SU-DHL-6 (cell line): ENCODE data around the gene VPS35L.

Experiments used
- CTCF ChIP-seq: fragments of 200-600 bp; sonication (generic); IDR thresholded peaks from one replicate; pipeline ENCODE4 v1.5.1; 2017; ENCODE audit warnings: antibody characterized with exemption, mild to moderate bottlenecking, low read length, moderate library complexity; ENCODE audit not compliant: insufficient read depth, poor library complexity, severe bottlenecking
- EZH2phosphoT487 ChIP-seq: fragments of 200-600 bp; sonication (generic), shearing (Covaris generic); conservative IDR thresholded peaks from 2 replicates; pipeline ENCODE4 v1.6.1; 2018; ENCODE audit warnings: mild to moderate bottlenecking, antibody characterized with exemption, low read length, moderate library complexity, mixed read lengths

DNA sequence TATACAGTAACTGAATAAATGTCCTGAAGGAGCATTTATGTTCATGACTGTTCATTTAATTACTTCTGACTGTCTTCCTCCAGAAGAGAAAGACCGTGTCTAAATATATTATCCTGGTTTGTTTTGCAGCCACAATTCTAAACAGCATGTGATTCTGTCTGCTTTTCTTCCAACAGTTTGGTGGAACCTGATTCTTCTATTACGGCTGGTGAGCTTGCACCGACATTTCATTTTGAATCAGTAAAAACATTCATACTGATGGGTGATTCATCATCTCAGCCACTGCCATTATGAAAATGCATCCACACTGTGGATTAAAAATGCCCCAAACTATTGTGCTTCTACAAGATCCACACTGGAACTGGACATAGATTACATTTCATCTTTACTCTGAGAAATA, 145.6 kb downstream of the VPS35L start:
- TF ChIP-seq CTCF (no peak), EZH2phosphoT487 (no peak)
